Endothelial cell of hepatic sinusoid (primary cell): ENCODE results near the gene RAB22A.

ENCODE experiments used
- in situ Hi-C: cut with HindIII; loops from 2 replicates; pipeline ENCODE4 v1.10.0; 2017; ENCODE audit warnings: low sequenced_read_pairs

The RAB22A gene

DNA sequence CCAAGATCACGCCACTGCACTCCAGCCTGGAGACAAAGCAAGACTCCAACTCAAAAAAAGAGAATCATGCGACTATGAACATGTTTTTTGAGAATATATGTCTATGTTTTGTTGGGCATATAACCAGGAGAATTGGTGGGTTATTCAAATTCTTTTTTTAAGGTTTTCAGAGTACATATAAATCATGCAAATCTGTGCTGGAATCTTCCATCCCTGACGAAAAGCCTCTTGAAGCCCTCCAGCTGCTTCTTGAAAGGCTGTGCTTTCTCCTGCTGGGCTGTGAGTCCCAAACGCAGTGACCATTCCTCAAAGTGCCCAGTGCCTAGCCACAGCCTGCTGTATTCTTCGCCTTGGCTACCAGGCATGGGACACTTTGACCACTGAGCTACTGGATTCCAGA is 9.2 kb upstream of the RAB22A start:
- in situ Hi-C loops = loop anchor here (5.0 kb wide), 2 partner anchors 33 to 72 kb away; no protein-coding TSS in a partner anchor

- in situ Hi-C loops = loop anchor here (5.0 kb wide), 2 partner anchors 36 to 69 kb away; no protein-coding TSS in a partner anchor
Observed at GRCh38 chr20:58303547-58303946, 6.0 kb upstream of the RAB22A start.

GRCh38 chr20:58305061-58305460 is 4.5 kb upstream of the RAB22A start:
- in situ Hi-C loops = no loop called here

DNA sequence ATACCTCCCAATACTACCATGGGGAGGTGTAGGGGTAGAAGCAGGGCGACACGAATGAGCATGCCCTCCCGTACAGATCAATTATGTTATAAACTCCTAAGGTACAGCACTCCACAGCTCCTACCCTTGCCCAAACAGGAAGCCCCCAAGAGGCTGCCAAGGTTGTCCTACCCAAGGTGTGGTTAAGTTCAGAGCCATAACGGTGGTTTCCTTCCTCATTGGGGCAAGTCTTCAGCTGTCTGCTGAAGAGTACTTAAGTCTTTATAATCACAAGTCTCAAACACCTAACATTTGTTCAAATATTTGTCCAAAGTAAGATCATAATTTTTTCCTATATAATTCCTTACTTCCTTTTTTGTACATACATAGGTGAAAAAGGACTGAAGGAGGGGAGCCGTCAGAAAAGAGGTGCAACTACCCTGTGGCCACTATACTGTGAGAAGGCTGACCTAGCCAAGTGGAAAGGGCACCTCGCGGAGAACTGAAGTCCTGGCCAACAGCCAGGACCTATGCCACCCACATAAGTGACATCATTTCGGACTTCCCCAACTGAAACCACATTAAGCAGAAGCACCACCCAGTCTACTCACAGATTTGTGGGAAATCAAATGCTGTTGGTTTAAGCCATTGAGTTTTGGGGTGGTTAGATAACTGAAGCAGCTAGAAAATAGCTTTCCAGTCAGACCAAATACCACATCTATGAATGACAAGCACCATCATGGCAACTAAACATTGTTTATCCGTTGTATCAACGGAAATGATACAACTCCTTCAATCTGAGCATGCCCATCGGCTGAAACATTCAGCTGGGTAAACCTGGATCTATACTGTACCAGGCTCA is 2.9 kb upstream of the RAB22A start:
- in situ Hi-C loops = no loop called here

- in situ Hi-C loops = no loop called here
Observed at GRCh38 chr20:58307270-58307669, 2.2 kb upstream of the RAB22A start.

- in situ Hi-C loops = no loop called here
Observed at GRCh38 chr20:58308290-58308679, 1.2 kb upstream of the RAB22A start.

- in situ Hi-C loops = no loop called here
Observed at GRCh38 chr20:58308680-58309527, 611 bp upstream of the RAB22A start.

DNA sequence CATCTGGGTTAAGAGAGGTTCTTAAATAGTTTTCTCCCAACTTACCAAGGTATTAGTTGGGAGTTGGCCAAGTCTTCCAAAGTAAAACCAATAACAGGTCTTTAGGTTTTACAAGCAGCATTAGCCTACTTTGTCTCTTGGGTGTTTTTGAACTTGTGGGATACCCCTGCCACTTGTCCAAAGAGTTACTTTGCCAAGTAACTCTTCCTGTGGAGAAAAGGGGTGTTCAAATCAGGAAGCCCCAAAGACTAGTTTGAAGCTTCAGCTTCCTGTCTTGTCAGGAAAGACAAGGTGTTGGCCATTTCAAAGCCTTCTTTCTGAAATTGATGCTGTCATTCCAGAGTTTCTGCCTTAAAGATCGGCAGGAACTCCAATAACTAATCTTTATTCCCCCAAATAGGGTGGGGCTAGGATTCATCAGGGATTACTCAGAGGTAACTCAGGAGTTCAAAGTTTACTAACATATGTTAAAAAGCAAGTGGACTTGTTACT is 822 bp downstream of the RAB22A start:
- in situ Hi-C loops = no loop called here

DNA sequence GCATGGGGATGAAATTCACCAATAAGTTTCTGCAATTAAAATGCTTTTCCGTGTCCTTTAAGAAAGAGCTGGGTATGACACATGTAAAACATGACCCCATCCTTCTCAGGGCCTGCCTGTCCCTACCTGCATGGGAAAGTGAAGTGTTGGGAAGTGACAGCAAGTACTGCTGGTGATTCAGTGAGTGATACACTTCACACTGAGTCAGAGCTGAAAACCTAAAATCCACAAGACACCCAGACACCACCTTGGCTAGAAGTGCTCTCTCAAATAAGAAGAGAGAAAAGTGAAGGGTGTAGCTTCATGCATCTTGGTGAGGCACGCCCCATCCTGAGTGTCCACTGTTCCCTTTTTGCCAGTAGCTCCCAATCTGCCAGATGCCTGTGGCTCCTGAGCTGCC is 3.3 kb downstream of the RAB22A start:
- in situ Hi-C loops = no loop called here

GRCh38 chr20:58313396-58313795 is 3.9 kb downstream of the RAB22A start:
- in situ Hi-C loops = no loop called here

- in situ Hi-C loops = no loop called here
Observed at GRCh38 chr20:58321205-58321604, 11.7 kb downstream of the RAB22A start.

DNA sequence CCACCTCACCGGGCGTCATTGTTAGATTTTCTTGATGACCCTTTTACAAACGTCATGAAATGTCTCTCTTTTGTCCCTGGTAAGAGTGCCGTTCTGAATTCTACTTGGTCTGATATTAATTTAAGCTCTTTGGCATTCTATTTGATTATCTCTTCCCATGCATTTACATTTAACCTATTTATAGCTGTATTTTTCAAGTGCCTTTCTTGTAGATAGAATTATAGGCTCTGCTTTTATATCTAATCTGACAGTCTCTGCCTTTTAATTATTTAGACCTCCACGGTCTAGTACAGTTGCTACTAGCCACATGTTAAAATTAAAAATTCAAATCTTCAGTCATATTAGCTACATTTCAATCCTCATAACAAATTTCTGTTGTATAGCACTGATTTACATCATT is 12.6 kb downstream of the RAB22A start:
- in situ Hi-C loops = no loop called here

GRCh38 chr20:58325912-58326311 is 16.4 kb downstream of the RAB22A start:
- in situ Hi-C loops = no loop called here

- in situ Hi-C loops = no loop called here
Observed at GRCh38 chr20:58327211-58327610, 17.7 kb downstream of the RAB22A start.

DNA sequence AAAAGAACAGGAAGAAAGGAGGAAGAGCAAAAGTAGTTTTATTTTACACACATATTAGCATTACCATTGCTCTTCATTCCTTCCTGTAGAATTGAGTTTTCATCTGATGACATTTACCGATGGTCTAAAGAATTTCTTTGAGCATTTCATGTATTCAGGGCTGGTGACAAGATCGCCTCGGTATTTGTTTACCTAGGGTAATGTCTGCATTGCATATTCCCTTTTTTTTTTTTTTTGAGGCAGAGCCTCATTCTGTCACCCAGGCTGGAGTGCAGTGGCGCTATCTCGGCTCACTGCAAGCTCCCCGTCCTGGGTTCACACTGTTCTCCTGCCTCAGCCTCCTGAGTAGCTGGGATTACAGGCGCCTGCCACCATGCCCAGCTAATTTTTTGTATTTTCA is 19.3 kb downstream of the RAB22A start:
- in situ Hi-C loops = no loop called here

- in situ Hi-C loops = no loop called here
Observed at GRCh38 chr20:58329711-58330110, 20.2 kb downstream of the RAB22A start.

DNA sequence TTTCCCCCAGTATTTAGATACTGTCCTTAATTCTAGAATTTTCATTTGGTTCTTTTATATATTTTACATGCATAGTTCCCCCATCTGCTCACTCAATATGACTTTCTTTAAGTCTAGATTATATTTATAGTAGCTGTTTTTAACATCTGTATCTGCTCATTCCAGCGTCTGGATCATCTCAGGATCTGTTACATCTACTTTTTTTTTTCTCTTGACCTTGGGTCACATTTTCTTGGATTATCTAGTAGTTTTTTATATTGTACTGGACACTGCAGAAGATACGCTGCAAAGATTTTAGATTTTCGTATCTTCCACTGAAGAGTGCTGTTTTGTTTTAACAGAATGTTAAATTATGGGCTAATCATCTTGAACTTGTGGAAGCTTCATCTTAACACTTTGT is 20.7 kb downstream of the RAB22A start:
- in situ Hi-C loops = no loop called here

GRCh38 chr20:58330687-58331086 is 21.2 kb downstream of the RAB22A start:
- in situ Hi-C loops = no loop called here

- in situ Hi-C loops = no loop called here
Observed at GRCh38 chr20:58331961-58332551, 22.5 kb downstream of the RAB22A start.

- in situ Hi-C loops = no loop called here
Observed at GRCh38 chr20:58339741-58340140, 30.2 kb downstream of the RAB22A start.

DNA sequence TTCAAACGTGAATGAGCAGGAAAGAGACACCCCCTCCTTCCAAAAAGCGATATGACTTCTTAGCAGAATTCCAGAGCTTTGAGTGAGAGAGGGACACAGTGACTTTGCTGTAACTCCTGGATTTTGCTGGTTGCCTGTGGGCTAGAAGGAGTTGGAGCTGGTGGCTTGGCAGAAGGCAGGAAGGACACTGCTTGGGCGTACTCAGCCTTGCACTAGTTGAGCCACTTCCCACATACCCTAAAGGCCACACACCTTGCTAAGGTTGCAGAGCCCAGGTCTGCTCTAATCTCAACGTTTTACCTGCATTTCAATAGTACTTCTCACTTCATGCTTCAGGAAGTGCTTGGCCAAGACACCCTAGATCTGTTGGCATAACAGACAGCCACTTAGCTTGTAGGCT is 30.6 kb downstream of the RAB22A start:
- in situ Hi-C loops = no loop called here
